Smooth muscle cell (in vitro differentiated cells): Measurements from ENCODE around the gene PRSS1. TPM values are rescaled to one million over a fixed set of nuclear protein-coding genes. Genes with fewer than 3 reads are reported as not detected.

ENCODE experiments used
- DNase-seq: peaks from one replicate; lab custom pipeline; 2025; ENCODE audit not compliant: unreplicated experiment; lab: John Stamatoyannopoulos, UW
- H2AFZ ChIP-seq: fragments of 200-600 bp; sonication (generic); 2 replicates; pipeline ENCODE4 v1.6.0; 2016; ENCODE audit warnings: antibody characterized with exemption, low read depth, mild to moderate bottlenecking
- H3F3A ChIP-seq: fragments of 200-600 bp; sonication (generic); 2 replicates; pipeline ENCODE4 v1.6.0; 2017; ENCODE audit warnings: antibody characterized with exemption, low read depth
- H3K27ac ChIP-seq: fragments of 200-600 bp; sonication (generic); 2 replicates; pipeline ENCODE4 v1.5.1; 2016; ENCODE audit warnings: low read depth, mild to moderate bottlenecking
- H3K27me3 ChIP-seq: fragments of 200-600 bp; sonication (generic); 2 replicates; pipeline ENCODE4 v1.6.1; 2016; ENCODE audit warnings: low read depth, mild to moderate bottlenecking
- H3K36me3 ChIP-seq: fragments of 200-600 bp; sonication (generic); 2 replicates; pipeline ENCODE4 v1.5.1; 2016; ENCODE audit warnings: low read depth
- H3K4me1 ChIP-seq: fragments of 200-600 bp; sonication (generic); 2 replicates; pipeline ENCODE4 v1.5.1; 2016; ENCODE audit warnings: low read depth
- H3K4me2 ChIP-seq: fragments of 200-600 bp; sonication (generic); 2 replicates; pipeline ENCODE4 v1.6.0; 2016; ENCODE audit warnings: mild to moderate bottlenecking
- H3K4me3 ChIP-seq: fragments of 200-600 bp; sonication (generic); 2 replicates; pipeline ENCODE4 v1.5.1; 2016; ENCODE audit warnings: mild to moderate bottlenecking
- H3K79me2 ChIP-seq: fragments of 200-600 bp; sonication (generic); 2 replicates; pipeline ENCODE4 v1.6.0; 2016; ENCODE audit warnings: low read depth, mild to moderate bottlenecking
- H3K9ac ChIP-seq: fragments of 200-600 bp; sonication (generic); 2 replicates; pipeline ENCODE4 v1.6.0; 2016; ENCODE audit warnings: low read depth
- H3K9me3 ChIP-seq: fragments of 200-600 bp; sonication (generic); replicated peaks from 2 replicates; pipeline ENCODE4 v1.5.1; 2016; ENCODE audit warnings: low read depth
- H4K20me1 ChIP-seq: fragments of 200-600 bp; sonication (generic); 2 replicates; pipeline ENCODE4 v1.6.0; 2016; ENCODE audit warnings: low read depth
- WGBS: methylation state at CpG from one replicate; pipeline ENCODE4 v1.1.7; 2016; ENCODE audit warnings: low lambda C conversion rate; 5-methylcytosine and 5-hydroxymethylcytosine counted together
- polyA plus RNA-seq: library from polyadenylated mRNA; unstranded; fragments of >200 nt; fragmentation: Nextera tagmentation; extraction: Ambion mirVana; gene quantifications from 2 replicates; pipeline ENCODE4 v1.2.1, GENCODE V29; 2016
- total RNA-seq: library from RNA; depleted of rRNA; stranded (reverse); fragments of >200 nt; gene quantifications from 2 replicates; pipeline ENCODE4 v1.2.3, GENCODE V29; 2014
- TF ChIP-seq, protein P1 (sequence below): fragments of 200-600 bp; sonication (generic); IDR thresholded peaks from 2 replicates; pipeline ENCODE4 v1.5.1; 2017; ENCODE audit warnings: borderline replicate concordance, mild to moderate bottlenecking, antibody characterized with exemption; ENCODE audit not compliant: insufficient read depth, poor library complexity, severe bottlenecking

PRSS1 gene
- total and polyA plus RNA-seq, 2 experiments from 2014 or later, result not detected

DNA sequence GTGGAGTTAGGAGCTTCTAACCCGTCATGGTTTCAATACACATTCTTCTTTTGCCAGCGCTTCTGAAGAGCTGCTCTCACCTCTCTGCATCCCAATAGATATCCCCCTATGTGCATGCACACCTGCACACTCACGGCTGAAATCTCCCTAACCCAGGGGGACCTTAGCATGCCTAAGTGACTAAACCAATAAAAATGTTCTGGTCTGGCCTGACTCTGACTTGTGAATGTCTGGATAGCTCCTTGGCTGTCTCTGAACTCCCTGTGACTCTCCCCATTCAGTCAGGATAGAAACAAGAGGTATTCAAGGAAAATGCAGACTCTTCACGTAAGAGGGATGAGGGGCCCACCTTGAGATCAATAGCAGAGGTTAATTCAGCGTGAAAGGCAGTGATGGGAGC is 43.9 kb downstream of the PRSS1 start:
- H3K9me3 ChIP-seq, result no peaks in the 10 kb centered on the region
- TF ChIP-seq, protein P1, sequence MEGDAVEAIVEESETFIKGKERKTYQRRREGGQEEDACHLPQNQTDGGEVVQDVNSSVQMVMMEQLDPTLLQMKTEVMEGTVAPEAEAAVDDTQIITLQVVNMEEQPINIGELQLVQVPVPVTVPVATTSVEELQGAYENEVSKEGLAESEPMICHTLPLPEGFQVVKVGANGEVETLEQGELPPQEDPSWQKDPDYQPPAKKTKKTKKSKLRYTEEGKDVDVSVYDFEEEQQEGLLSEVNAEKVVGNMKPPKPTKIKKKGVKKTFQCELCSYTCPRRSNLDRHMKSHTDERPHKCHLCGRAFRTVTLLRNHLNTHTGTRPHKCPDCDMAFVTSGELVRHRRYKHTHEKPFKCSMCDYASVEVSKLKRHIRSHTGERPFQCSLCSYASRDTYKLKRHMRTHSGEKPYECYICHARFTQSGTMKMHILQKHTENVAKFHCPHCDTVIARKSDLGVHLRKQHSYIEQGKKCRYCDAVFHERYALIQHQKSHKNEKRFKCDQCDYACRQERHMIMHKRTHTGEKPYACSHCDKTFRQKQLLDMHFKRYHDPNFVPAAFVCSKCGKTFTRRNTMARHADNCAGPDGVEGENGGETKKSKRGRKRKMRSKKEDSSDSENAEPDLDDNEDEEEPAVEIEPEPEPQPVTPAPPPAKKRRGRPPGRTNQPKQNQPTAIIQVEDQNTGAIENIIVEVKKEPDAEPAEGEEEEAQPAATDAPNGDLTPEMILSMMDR, result no peak
- H3F3A ChIP-seq, result no peaks in the 10 kb centered on the region
- no peak overlapping the region for H3K4me2 ChIP-seq
- H2AFZ ChIP-seq, result no peak overlapping the region
- no peaks in the 10 kb centered on the region for H3K79me2 ChIP-seq
- no peak for DNase-seq
- no peak overlapping the region for H3K27ac ChIP-seq
- H3K27me3 ChIP-seq, result peaks cover 50% of the 10 kb centered on the region
- H3K9ac ChIP-seq, result no peak overlapping the region
- WGBS, result 66% methylated on average over 5 of the region's 5 CpGs
- H3K4me1 ChIP-seq, result peaks cover 9% of the 10 kb centered on the region
- no peaks in the 10 kb centered on the region for H4K20me1 ChIP-seq
- no peaks in the 10 kb centered on the region for H3K36me3 ChIP-seq
- H3K4me3 ChIP-seq, result no peak overlapping the region

DNA sequence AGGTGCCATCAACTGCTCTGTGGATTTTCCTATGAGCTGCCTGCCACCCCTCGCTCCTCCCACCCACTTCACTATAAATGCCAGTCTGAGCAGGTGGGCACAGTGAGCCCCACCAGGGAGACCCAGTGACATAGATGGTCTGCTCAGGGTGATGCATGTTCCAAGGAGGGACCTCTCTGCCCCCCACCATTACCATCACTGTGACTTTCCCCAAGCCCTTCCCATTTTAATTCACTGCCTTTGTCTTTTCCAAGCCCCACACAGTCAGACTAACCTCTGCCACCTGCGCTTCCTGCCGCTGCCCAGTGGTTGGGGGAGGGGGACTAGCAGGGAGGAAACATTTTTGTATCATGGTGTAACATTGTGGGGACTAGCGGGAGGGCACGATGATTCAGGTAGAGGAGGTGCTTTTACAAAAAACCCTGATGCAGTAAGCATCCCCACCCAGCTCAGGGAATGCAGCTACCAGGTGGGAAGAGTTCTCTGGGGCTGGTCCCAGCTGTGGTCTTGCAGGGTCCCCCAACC is 46.1 kb downstream of the PRSS1 start:
- Histone ChIP-seq H3K4me3 (no peak overlapping the region), H4K20me1 (no peaks in the 10 kb centered on the region), H3K9me3 (no peaks in the 10 kb centered on the region), H3K36me3 (no peaks in the 10 kb centered on the region), H3K4me2 (no peak overlapping the region), H3K9ac (no peak overlapping the region), H3K27me3 (peaks cover 73% of the 10 kb centered on the region), H3K4me1 (peaks cover 9% of the 10 kb centered on the region), H3K27ac (no peak overlapping the region), H3F3A (no peaks in the 10 kb centered on the region), H2AFZ (no peak overlapping the region), H3K79me2 (no peaks in the 10 kb centered on the region)
- WGBS, result 34% methylated on average over 5 of the region's 5 CpGs
- TF ChIP-seq, protein P1, result no peak
- no peak for DNase-seq

- Histone ChIP-seq H3K27me3 (peaks cover 74% of the 10 kb centered on the region), H3K9me3 (no peaks in the 10 kb centered on the region), H3K4me2 (peak overlapping the region; percentile 86), H3K36me3 (no peaks in the 10 kb centered on the region), H4K20me1 (no peaks in the 10 kb centered on the region), H3K27ac (no peak overlapping the region), H3K4me1 (peaks cover 9% of the 10 kb centered on the region), H3F3A (no peaks in the 10 kb centered on the region), H3K9ac (no peak overlapping the region), H3K79me2 (no peaks in the 10 kb centered on the region), H2AFZ (no peak overlapping the region), H3K4me3 (peak overlapping the region; percentile 47)
- 27% methylated on average over 9 of the region's 9 CpGs for WGBS
- TF ChIP-seq, protein P1, result no peak
- no peak for DNase-seq
These were observed 46.8 kb downstream of the PRSS1 start for GRCh38 chr7:142796001-142796500.
